Measurements from ENCODE around the gene DNAH5.
"Not testable (repeated sequence)": the region's sequence is repeated elsewhere in the genome, so short reads cannot be mapped to it uniquely, and the experiment has no call there.

Gene DNAH5

DNA sequence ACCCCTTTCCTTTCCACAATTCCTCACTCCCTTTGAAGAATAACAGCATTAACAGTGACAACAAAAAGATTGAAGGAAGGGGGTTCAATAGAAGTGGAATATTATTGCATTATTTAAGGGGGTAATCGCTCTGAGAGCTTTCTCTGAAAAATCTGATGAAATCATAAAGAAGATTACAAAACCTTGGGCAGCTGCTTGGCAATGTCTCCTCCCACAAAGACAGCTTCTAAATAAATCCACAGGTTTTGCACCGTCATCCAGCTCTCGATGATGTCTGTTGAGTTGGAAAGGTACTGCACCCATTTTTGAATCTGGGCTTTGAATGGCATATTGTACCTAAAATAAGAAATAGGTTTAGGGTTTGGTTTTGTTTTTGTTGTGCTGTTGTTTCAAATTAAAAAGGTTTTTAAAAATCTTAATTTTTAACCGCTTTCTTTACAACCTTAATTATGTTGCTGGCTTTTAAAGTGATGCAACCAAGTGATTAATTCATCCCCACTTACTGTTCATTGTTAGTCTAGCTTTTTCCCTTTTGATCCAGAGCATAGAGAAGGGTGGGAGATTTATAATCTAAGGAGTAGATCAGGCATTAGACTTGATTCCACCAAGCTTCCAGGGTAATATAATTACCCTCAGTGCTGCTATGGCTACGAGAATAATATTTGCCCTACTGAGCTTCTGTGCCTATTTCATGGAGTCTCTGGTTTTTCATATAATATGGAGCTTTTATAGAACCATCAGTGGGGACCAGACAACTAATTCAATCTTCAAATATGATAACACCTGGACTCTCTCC is 85.0 kb downstream of the DNAH5 start:
- no peaks in the 10 kb centered on the region for H3K27me3 ChIP-seq (ENCODE audit: low read depth)
- DNase-seq (ENCODE audit: low spot score in 2 of 2): no peak
- no peak overlapping the region for H3K4me3 ChIP-seq
- H3K36me3 ChIP-seq (replicated peaks): no peaks in the 10 kb centered on the region
- no peaks in the 10 kb centered on the region for H3K4me1 ChIP-seq
- no peaks in the 10 kb centered on the region for H3K9me3 ChIP-seq
- in situ Hi-C loops (cut with MboI; ENCODE audit: low sequenced_read_pairs): no loop called here

- Histone ChIP-seq H3K27me3 (ENCODE audit: low read depth) (no peaks in the 10 kb centered on the region), H3K9me3 (no peaks in the 10 kb centered on the region), H3K4me3 (no peak overlapping the region), H3K4me1 (no peaks in the 10 kb centered on the region), H3K36me3 (replicated peaks) (no peaks in the 10 kb centered on the region)
- in situ Hi-C loops (cut with MboI; ENCODE audit: low sequenced_read_pairs): no loop called here
- DNase-seq (ENCODE audit: low spot score in 2 of 2): no peak
These were observed 101.2 kb downstream of the DNAH5 start for GRCh38 chr5:13843175-13843846.

GRCh38 chr5:13833440-13833839 is 111.0 kb downstream of the DNAH5 start:
- Histone ChIP-seq H3K27me3 (ENCODE audit: low read depth) (no peaks in the 10 kb centered on the region), H3K36me3 (replicated peaks) (no peaks in the 10 kb centered on the region), H3K4me3 (no peak overlapping the region), H3K9me3 (no peaks in the 10 kb centered on the region), H3K4me1 (no peaks in the 10 kb centered on the region)
- in situ Hi-C loops (cut with MboI; ENCODE audit: low sequenced_read_pairs): no loop called here
- no peak for DNase-seq (ENCODE audit: low spot score in 2 of 2)

- Histone ChIP-seq H3K36me3 (replicated peaks) (no peaks in the 10 kb centered on the region), H3K9me3 (no peaks in the 10 kb centered on the region), H3K27me3 (ENCODE audit: low read depth) (no peaks in the 10 kb centered on the region), H3K4me1 (no peaks in the 10 kb centered on the region), H3K4me3 (no peak overlapping the region)
- in situ Hi-C loops (cut with MboI; ENCODE audit: low sequenced_read_pairs): no loop called here
- no peak for DNase-seq (ENCODE audit: low spot score in 2 of 2)
These were observed 113.1 kb downstream of the DNAH5 start for GRCh38 chr5:13831351-13831750.

DNA sequence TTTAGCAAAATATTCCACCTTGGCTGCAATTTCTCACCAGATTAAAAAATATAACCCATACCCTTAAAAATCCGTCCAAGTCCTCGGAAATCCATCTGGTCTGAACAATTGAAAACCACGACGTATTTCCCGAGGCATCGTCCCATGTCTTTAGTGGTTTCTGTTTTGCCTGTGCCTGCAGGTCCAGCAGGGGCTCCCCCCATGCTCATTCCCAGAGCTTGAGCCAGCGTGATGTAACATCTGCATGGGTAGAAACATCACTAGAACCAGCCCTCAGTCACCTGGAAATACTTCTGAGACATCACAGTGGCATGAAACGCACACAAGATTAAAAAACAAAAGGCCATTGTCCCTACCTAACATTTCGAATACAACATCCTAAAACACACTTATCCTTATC is 114.0 kb downstream of the DNAH5 start:
- DNase-seq (ENCODE audit: low spot score in 2 of 2): no peak
- Histone ChIP-seq H3K4me3 (no peak overlapping the region), H3K27me3 (ENCODE audit: low read depth) (no peaks in the 10 kb centered on the region), H3K4me1 (no peaks in the 10 kb centered on the region), H3K36me3 (replicated peaks) (no peaks in the 10 kb centered on the region), H3K9me3 (no peaks in the 10 kb centered on the region)
- in situ Hi-C loops (cut with MboI; ENCODE audit: low sequenced_read_pairs): no loop called here

DNA sequence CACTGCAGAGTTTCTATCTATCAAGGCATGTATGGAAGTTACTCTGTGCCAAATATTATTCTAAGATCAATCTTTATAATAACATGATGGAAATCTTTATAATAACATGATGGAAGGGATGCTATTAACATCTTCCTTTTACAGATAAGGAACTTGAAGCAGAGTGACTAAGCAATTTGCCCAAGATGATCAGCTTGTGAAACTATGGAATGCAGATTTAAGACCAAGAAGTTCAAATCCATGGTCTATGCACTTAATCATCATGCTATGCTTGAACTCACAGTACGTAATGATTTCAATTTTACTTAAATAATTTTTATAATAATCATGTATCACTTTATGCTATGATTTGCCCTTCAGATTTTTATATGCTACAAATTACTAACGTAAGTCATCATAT is 123.1 kb downstream of the DNAH5 start:
- H3K27me3 ChIP-seq (ENCODE audit: low read depth): no peaks in the 10 kb centered on the region
- no peak overlapping the region for H3K4me3 ChIP-seq
- no peaks in the 10 kb centered on the region for H3K4me1 ChIP-seq
- H3K9me3 ChIP-seq: no peaks in the 10 kb centered on the region
- H3K36me3 ChIP-seq (replicated peaks): no peaks in the 10 kb centered on the region
- in situ Hi-C loops (cut with MboI; ENCODE audit: low sequenced_read_pairs): no loop called here
- DNase-seq (ENCODE audit: low spot score in 2 of 2): no peak

DNA sequence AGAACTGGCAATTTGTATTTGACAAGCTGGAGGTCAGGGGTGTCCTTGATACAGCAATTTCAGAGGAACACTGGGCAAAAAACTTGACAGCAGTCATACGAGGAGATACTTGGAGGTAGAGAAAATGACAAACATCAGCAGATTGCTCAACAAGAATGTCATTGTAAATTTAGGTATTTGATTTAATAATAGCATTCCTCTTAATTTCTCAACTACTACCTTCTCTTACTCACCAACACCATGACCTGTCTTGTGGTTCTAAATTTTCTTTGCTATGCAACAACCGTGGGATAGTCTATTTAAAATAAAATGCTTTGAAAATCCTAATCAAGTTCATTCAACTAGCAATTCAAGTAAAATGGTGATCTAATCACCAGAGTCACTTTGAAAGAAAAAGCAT is 128.4 kb downstream of the DNAH5 start:
- no peaks in the 10 kb centered on the region for H3K36me3 ChIP-seq (replicated peaks)
- no peak for DNase-seq (ENCODE audit: low spot score in 2 of 2)
- in situ Hi-C loops (cut with MboI; ENCODE audit: low sequenced_read_pairs): no loop called here
- H3K27me3 ChIP-seq (ENCODE audit: low read depth): no peaks in the 10 kb centered on the region
- H3K9me3 ChIP-seq: no peaks in the 10 kb centered on the region
- no peak overlapping the region for H3K4me3 ChIP-seq
- no peaks in the 10 kb centered on the region for H3K4me1 ChIP-seq

- no peaks in the 10 kb centered on the region for H3K36me3 ChIP-seq (replicated peaks)
- no peak overlapping the region for H3K4me3 ChIP-seq
- H3K27me3 ChIP-seq (ENCODE audit: low read depth): no peaks in the 10 kb centered on the region
- in situ Hi-C loops (cut with MboI; ENCODE audit: low sequenced_read_pairs): no loop called here
- no peak for DNase-seq (ENCODE audit: low spot score in 2 of 2)
- no peaks in the 10 kb centered on the region for H3K9me3 ChIP-seq
- no peaks in the 10 kb centered on the region for H3K4me1 ChIP-seq
These were observed 130.2 kb downstream of the DNAH5 start for GRCh38 chr5:13814301-13814700.

- H3K36me3 ChIP-seq (replicated peaks): no peaks in the 10 kb centered on the region
- H3K27me3 ChIP-seq (ENCODE audit: low read depth): no peaks in the 10 kb centered on the region
- H3K9me3 ChIP-seq: no peaks in the 10 kb centered on the region
- in situ Hi-C loops (cut with MboI; ENCODE audit: low sequenced_read_pairs): no loop called here
- H3K4me1 ChIP-seq: no peaks in the 10 kb centered on the region
- no peak overlapping the region for H3K4me3 ChIP-seq
- no peak for DNase-seq (ENCODE audit: low spot score in 2 of 2)
These were observed 134.6 kb downstream of the DNAH5 start for GRCh38 chr5:13809921-13810320.

DNA sequence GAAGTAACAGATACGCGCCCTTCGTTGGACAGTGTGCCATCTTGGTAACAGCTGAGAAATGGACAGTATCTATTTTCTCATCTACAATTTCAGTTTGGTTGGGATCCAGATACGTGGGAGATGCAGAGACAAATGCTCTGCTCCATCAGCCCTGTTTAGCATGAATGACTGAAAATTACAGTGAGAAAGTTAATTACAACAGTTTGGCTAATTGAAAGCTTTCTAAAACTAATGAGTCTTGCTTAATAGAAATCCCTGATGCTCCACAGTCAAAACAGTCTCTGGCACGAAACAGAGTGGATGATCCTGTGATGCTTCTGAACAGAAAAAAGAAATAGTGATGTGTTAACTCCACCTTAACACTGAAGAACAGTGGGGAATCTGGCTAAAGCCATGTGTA is 140.2 kb downstream of the DNAH5 start:
- no peaks in the 10 kb centered on the region for H3K27me3 ChIP-seq (ENCODE audit: low read depth)
- no peaks in the 10 kb centered on the region for H3K36me3 ChIP-seq (replicated peaks)
- no peaks in the 10 kb centered on the region for H3K9me3 ChIP-seq
- H3K4me1 ChIP-seq: no peaks in the 10 kb centered on the region
- in situ Hi-C loops (cut with MboI; ENCODE audit: low sequenced_read_pairs): no loop called here
- no peak overlapping the region for H3K4me3 ChIP-seq
- DNase-seq (ENCODE audit: low spot score in 2 of 2): no peak

GRCh38 chr5:13798569-13798968 is 145.9 kb downstream of the DNAH5 start:
- H3K36me3 ChIP-seq (replicated peaks); H3K4me3 ChIP-seq; H3K9me3 ChIP-seq; DNase-seq (ENCODE audit: low spot score in 2 of 2); in situ Hi-C loops (cut with MboI; ENCODE audit: low sequenced_read_pairs); H3K4me1 ChIP-seq; H3K27me3 ChIP-seq (ENCODE audit: low read depth): not testable (repeated sequence)

GRCh38 chr5:13785781-13786415 is 158.6 kb downstream of the DNAH5 start:
- no peak overlapping the region for H3K4me3 ChIP-seq
- no peaks in the 10 kb centered on the region for H3K36me3 ChIP-seq (replicated peaks)
- in situ Hi-C loops (cut with MboI; ENCODE audit: low sequenced_read_pairs): no loop called here
- no peaks in the 10 kb centered on the region for H3K9me3 ChIP-seq
- no peak for DNase-seq (ENCODE audit: low spot score in 2 of 2)
- H3K27me3 ChIP-seq (ENCODE audit: low read depth): no peaks in the 10 kb centered on the region
- H3K4me1 ChIP-seq: no peaks in the 10 kb centered on the region

- in situ Hi-C loops (cut with MboI; ENCODE audit: low sequenced_read_pairs): no loop called here
These were observed 160.8 kb downstream of the DNAH5 start for GRCh38 chr5:13783726-13784125.

GRCh38 chr5:13780081-13780480 is 164.4 kb downstream of the DNAH5 start:
- Histone ChIP-seq H3K9me3 (no peaks in the 10 kb centered on the region), H3K27me3 (ENCODE audit: low read depth) (no peaks in the 10 kb centered on the region), H3K4me1 (no peaks in the 10 kb centered on the region), H3K36me3 (replicated peaks) (no peaks in the 10 kb centered on the region), H3K4me3 (no peak overlapping the region)
- DNase-seq (ENCODE audit: low spot score in 2 of 2): no peak
- in situ Hi-C loops (cut with MboI; ENCODE audit: low sequenced_read_pairs): no loop called here

More at GRCh38 chr5:13783726-13784125, 160.8 kb downstream of the DNAH5 start:
- Histone ChIP-seq H3K27me3 (ENCODE audit: low read depth) (no peaks in the 10 kb centered on the region), H3K4me3 (no peak overlapping the region), H3K9me3 (no peaks in the 10 kb centered on the region), H3K36me3 (replicated peaks) (no peaks in the 10 kb centered on the region), H3K4me1 (no peaks in the 10 kb centered on the region)
- DNase-seq (ENCODE audit: low spot score in 2 of 2): no peak
